DLD1 (cell line): ENCODE data around the gene HACE1.
"Not testable (repeated sequence)": the region's sequence is repeated elsewhere in the genome, so short reads cannot be mapped to it uniquely, and the experiment has no call there.

ENCODE experiments used
- in situ Hi-C: cut with HindIII; loops from 2 replicates; pipeline ENCODE4 v1.10.0; 2017; ENCODE audit warnings: low sequenced_read_pairs

The HACE1 gene

DNA sequence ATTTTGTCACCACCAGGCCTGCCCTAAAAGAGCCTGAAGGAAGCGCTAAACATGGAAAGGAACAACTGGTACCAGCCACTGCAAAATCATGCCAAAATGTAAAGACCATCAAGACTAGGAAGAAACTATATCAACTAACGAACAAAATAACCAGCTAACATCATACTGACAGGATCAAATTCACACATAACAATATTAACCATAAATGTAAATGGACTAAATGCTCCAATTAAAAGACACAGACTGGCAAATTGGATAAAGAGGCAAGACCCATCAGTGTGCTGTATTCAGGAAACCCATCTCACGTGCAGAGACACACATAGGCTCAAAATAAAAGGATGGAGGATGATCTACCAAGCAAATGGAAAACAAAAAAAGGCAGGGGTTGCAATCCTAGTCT is 120.6 kb downstream of the HACE1 start:
- in situ Hi-C loops: not testable (repeated sequence)

DNA sequence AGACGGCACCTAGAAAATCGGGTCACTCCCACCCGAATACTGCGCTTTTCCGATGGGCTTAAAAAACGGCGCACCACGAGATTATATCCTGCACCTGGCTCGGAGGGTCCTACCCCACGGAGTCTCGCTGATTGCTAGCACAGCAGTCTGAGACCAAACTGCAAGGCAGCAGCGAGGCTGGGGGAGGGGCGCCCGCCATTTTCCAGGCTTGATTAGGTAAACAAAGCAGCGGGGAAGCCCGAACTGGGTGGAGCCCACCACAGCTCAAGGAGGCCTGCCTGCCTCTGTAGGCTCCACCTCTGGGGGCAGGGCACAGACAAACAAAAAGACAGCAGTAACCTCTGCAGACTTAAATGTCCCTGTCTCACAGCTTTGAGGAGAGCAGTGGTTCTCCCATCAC is 122.2 kb downstream of the HACE1 start:
- in situ Hi-C loops: not testable (repeated sequence)

DNA sequence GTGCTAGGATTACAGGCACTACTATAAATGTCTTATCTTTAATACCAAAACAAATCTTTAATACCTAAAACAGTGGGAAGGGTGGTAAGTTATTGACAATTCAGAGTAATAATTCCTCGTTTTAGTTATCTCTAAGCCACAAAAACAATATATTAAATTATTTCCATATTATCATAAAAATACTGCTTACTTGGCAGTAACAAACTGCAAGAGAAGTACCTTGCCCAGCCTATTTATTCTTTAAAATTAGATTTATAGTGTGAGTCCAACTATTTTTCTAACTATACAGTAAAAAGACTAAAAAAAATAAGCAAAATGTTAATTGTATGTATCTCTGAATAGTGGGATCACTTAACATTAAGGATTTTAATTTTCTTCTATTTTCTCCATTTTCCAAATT is 123.2 kb downstream of the HACE1 start:
- in situ Hi-C loops: no loop called here

DNA sequence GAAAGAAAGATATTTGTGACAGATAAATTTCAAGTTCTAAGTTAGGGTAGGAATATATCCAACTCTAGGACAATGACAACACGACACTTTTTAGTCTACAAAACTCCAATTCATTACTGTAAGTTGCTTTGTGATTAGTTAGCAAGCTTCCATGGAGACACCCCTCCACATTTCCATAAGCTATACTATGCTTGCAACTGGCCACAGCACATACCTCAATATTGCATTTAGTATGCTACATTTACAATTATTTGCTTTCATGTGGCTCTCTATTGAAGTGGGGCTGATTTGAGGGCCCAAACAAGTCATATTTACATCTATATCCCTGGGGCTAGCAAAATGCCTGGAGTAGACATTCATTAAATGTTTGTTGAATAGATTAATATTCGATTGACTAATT is 129.3 kb downstream of the HACE1 start:
- in situ Hi-C loops: no loop called here

DNA sequence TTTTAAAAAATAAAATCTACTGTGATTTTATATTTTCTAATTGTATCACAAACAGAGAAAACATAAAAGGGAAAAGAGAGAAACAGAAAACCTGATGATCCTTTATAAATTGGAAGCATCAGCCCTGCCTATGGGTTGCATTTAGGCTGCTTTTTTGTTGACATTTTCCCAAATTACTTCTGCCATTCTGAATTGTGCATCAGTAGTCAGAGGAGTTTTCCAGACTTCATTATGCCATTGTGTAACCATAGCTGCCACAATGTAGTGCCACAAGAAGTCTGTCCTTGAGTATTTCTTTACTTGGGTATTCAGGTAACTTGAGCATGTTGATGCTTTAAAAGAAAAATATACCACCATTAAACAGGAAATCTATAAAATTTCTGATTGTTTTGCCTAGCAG is 130.3 kb downstream of the HACE1 start:
- in situ Hi-C loops: no loop called here

DNA sequence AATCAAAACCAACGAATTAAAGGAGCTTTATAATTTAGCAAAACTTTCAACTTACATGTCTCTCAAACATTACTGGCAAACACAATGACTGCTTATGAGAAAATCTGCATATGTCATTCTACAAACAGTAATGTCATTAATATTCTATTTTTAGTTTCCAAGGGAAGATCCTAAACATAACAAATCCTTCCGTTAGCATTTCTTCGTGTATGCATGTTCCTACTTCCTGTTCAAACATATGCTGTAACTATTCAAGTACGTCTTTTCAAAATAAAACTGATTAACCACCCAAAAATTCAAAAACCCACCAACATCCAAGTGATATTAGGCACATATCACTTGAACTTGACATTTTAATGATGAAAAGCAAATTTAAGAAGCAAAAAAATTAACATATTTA is 131.3 kb downstream of the HACE1 start:
- in situ Hi-C loops: no loop called here

DNA sequence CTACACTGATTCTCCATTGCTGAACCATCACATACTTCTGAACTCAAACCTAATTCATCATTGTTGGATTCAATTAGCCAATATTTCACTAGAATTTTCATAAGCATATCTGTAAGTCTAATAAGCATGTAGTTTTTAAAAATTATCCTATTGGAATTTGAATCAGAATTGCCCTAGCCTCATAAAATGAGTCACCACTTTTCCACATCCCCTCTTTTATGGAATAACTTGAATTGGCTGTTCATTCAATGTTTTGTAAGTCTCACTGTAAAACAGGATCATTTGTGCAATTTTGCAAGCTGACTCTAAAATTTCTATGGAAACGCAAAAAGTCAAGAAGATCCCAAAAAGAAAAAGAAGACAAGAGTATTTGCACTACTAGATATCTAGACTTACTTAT is 141.0 kb downstream of the HACE1 start:
- in situ Hi-C loops: no loop called here

DNA sequence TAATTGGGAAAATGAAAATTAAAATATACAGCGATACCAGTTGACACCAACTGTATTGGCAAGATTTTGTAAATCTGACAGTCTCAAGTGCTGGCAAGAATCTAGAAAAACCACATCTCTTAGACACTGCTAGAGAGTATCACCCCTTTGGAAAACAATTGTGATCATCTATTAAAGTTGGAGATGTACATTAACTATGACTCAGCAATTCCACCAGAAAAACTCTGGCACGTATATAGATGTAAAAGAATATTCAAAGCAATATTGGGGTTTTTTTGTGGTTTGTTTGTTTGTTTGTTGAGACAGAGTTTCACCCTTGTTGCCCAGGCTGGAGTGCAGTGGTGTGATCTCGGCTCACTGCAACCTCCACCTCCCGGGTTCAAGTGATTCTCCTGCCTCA is 142.9 kb downstream of the HACE1 start:
- in situ Hi-C loops: no loop called here

DNA sequence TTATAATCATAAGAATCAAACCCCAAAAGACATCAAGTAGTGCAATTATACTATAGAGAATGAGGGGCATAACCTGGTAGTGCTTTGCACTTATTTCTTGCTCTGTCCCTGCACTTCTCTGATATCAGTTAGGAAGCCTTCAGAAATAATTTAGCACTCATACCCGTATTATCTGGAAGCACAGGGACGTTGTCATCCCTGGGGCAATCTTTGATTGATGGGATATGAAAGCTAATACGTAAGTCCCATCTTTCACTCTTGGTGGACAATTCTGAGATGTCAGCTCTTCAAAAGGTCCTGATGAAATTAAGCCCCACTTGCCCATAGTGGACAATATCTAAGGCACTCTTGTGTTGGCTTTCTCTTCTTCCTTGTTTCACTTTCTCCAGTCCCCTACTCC is 144.9 kb downstream of the HACE1 start:
- in situ Hi-C loops: no loop called here

DNA sequence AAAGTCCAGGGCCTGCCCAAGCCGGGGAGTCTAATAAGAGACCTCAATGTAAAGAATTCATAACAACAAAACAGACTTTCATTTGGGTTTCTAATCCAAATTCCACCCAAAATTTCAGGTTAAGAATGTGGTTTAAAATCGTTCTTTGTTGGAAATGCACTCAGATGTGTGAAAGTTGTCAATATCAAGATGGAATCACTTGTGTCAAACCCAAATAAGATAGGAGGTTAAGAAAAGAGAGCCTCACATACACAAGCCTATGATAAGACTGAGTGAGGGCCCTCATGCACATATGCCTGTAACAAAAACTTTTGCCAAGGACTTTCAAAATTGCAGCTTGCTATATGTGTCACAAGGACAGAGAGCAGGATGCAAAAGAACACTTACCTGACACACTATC is 145.7 kb downstream of the HACE1 start:
- in situ Hi-C loops: no loop called here

DNA sequence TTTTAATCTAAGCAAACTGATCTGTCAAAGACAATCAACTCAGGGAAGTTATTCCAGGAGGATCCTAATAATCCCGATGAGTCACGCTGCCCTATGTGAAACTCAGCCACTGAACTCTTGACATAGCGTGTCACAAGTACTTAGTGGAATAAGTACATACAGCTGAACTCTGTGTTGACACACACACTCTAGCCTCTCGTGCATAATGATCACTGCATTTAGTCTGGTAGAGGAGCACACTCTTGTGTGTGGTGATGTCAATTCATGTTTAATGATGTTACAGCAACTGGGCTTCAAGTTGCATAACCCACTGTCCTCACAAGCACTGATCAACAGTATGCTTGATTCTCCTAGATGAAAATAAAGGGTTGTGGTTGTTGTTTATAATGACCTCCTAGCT is 148.3 kb downstream of the HACE1 start:
- in situ Hi-C loops: no loop called here

DNA sequence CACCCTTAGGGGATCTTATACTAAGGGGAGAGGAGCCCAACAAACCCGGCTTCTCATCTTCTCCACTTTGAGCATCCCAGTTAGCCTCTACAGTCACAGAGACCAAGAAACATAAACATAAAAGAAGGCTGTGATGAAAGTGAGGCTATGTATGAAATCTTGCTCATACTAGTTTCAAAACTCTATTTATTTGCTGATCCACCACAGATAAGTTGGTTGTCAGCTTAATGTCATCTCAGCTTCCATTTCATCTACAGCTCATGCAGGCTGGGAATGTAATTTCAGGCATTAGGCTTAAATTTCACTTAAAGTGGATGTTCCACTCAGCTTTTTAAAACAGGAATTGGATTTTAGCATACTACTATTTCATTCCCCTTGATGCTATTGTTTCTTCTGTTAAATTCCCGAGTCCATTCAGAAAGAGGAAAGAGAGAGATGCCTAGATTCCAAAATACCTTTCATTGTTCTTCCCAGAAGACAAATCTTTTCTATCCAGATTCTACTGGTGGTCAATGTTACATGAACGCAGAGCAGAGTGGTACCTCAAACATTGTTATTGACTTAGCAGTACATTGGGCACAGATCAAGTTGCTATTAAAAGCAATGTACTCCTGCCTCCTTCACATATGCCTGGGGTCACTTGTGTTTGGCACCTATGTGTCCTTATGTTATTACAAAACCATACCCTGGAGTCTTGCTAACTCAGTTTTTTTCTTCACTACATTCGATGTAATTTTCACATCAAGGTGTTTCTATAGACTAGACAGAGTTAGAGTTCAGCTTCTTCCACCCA is 149.0 kb downstream of the HACE1 start:
- in situ Hi-C loops: no loop called here

DNA sequence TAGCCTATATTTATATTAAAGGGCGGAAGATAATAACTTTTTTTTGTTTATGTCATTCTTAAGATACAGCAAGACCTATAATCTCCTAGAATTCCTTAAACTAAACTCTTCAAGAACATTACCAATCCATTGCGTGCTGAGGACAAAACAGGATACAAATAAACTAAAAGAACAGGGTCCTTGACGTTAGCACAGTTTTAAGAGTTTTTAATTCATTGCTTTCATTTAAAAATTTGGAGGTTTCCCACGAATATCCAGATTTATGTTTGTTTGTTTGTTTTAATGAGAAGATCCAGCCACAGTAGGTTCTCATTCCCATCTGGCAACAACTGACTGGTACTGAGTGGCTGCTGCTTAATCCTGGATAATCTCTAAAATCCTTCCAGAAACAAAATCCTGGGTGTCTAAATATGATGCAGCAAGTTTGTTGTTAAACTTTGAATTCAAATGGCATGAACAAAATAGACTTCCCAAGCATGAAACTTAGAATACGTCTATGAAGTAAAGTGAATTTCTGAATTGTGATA is 153.7 kb downstream of the HACE1 start:
- in situ Hi-C loops: no loop called here

DNA sequence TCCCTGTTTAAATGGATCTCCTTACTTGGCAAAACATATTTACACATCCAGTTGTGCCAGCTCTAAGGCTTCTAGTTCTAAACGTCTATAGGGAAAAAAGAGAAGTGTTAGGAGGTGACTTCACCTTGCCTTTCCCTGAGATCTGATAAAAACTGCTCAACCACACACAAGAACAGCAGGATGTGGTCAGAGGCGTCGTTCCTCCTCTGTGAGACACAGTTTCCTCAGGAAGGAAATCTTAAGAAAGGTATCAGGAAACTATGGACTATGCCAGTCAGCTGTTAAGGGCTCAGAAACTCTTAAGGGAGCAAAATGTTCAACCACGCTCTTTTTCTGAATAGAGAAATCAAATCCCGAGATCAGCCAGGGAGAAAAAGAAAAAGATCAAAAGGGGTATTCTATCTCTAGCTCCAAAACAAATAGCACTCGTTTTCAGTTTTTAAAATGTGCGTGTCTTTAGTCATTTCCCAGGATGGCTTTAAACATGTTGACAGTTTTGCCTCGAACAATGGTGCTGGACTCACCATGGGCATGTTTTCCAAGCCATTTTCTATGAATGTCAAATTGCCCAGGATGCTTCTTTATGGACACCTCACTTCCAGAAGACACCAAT is 154.5 kb downstream of the HACE1 start:
- in situ Hi-C loops: no loop called here

DNA sequence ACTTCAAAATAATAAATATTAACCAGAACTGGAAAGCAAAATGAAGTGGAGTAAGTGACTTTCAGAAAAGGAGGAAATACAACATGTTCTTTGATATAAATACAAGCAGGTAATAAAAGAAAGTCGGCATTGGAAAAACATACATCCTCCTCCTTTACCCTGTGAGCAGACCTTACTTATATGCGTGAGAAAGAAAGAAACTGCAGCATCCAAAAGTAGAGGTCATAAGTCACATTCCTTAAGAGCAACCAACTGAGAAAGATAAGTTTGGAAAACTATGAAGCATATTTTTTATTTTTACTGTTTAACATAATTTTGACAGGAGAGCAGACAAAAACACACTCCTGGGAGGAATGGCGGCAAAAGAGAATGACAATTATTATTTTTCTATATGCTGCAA is 155.5 kb downstream of the HACE1 start:
- in situ Hi-C loops: no loop called here

DNA sequence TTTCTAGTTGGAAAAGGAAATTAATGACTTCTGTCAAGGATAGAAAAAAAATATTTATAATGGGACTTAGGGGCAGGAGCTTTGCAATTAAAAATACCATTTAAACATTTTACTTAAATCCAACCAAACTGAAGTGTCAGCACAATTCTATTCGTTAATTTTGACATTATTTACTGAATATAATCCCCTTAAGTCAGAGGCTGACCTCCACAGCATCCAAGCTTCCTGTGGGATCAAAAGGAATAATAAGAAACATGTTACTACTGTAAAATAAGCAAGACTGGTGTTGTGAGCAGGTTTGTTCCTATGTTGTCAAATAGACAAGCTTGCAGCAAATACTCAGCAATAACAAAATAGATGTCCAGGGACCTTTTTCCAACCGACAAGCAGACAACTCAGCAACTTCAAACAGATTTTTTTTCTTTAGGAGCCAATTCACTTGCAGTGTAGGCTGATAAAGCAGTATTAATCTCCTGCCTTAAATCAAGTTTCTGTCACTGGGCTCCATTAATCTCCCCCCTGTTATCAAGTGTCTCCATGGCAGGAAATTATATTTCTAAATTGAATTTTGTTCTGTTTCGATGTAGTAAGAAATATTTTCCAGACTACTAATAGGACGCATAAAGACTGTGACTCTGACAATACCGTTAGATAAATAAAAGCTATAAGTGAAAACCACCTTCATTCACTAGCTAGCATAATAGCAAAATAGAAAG is 157.4 kb downstream of the HACE1 start:
- in situ Hi-C loops: no loop called here

DNA sequence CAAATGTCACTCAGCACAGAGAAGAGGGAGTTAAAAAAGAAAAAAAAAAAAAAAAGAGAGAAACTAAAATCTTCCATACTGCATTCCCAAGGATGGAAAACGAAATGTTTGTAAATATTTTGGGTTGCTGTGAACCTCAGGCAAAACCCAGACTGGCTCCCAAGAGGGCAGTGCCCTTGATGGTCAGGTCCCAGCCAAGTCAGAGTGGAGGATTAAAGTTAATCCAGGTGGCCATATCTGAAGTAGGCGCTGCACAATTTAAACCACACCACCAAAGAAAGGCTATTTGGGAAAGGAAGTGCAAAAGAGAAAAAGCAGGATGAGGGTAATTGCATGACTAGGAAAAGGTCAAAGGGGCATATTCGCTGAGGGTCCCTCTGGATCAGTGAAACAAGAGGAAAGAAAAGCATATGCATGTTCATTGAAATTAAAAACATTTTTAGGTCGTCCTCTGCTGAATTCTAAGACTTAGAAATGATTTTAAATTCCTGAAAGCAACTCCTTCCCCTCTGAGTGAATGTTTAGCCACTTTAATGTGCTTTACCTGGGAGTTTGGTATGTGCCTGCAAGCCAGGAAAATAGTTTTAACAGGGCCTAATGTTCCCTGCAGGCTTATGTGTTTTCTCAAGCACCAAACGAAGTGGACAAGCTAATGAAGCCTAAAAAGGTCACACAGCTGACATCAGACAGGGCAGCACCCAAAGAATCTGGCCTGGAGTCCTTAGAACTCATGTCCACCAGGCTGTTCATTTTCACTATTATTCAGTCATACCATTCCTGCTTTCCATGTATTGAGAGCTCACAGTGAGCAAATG is 159.1 kb downstream of the HACE1 start:
- in situ Hi-C loops: no loop called here

DNA sequence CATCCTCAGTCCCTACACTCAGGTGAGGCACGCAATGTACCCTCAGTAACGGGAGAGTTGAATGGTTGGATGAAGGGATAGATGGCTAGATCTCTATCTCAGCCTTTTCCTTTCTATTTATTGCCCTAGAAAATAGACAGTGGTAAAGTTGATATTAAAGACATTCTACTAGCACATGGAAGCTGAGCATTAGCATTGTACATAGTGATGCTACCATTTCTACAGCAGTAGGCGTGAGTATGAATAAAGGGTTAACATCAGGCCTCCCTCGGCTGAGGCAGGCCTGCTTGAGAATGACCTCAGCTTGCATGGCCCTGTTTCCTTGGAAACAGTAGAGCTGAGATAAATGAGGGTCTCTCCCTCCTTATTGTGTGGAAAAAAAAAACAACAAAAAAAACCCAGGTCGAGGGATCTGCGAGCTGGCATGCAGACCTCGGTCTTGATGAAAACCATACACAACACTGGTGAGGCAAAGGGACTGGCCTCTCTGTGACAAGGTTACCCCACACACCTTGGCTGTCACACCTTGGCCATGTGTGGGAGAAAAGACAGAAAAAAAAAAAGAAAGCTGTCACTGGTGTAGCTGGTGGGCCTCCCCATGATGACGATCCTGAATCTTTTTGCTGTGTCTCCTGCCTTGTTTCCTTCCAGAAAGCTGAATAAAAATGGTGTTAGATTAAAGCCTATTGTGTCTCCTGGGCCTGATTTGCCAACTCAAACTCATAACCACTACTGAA is 160.0 kb downstream of the HACE1 start:
- in situ Hi-C loops: no loop called here

DNA sequence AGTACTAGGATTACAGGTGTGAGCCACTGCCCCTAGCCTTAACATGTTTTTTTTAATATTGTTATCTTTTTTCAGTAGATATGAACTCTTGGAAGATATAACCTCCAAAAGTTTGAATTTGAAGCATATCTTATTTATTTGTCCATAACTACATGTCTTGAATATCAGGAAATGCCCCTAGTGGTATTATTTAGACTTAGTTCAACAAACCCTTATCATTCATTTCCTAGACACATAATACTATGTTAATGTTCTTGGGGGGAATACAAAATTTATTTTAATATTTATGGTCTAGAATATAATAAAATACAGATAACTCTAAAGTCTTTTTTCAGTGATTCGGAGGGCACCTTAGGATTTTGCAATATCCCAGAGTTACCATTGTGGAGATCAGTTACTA is 160.7 kb downstream of the HACE1 start:
- in situ Hi-C loops: no loop called here

DNA sequence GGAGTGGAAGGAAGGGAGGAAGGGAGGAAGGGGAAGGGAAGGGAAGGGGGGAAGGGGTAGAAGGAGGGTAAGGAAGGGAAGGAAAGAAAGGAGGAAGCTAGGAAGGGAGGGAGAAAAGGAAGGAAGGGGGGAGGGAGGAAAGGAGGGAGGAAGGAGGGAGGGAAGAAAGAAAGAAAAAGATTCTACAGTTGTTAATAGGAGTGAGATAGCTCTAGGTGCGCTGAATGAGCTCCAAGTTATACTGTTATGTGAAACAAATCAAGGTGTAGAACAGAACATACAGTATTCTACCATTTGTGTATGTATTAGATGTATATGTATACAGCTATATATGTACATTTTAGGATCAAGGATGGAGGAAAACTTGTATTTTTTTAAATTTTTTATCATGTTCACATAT is 167.7 kb downstream of the HACE1 start:
- in situ Hi-C loops: no loop called here
